SK-N-SH (cell line): Measurements from ENCODE around the gene RBM14. TPM values are rescaled to one million over a fixed set of nuclear protein-coding genes. Genes with fewer than 3 reads are reported as not detected.

Experiments used
- CTCF ChIA-PET: fragments of 300-600, 350-600 bp; formaldehyde crosslinking; extraction: SDS; loops from one replicate; lab custom pipeline; 2021; lab: Yijun Ruan, JAX
- POLR2A ChIA-PET: fragments of 350-600 bp; sonication (Branson Sonifier 250); formaldehyde crosslinking; extraction: SDS; loops from one replicate; lab custom pipeline; 2020; ENCODE audit warnings: antibody characterized with exemption, inconsistent platforms; lab: Yijun Ruan, JAX
- DNase-seq: peaks from one replicate; pipeline ENCODE4 v3.0.0; 2012
- H2AFZ ChIP-seq: fragments of 200-600 bp; sonication (generic); 2 replicates; pipeline ENCODE4 v1.8.1; 2016; ENCODE audit warnings: antibody characterized with exemption, mild to moderate bottlenecking, low read depth
- H3F3A ChIP-seq: fragments of 200-600 bp; sonication (generic); replicated peaks from 2 replicates; pipeline ENCODE3; 2016; ENCODE audit warnings: antibody characterized with exemption, mild to moderate bottlenecking; ENCODE audit not compliant: insufficient read depth
- H3K27ac ChIP-seq, 2 experiments: fragments of 200-500 bp in 1 of 2; fragments of 200-600 bp in 1 of 2; sonication (Bioruptor generic) in 1 of 2; sonication (generic), shearing (Covaris generic) in 1 of 2; 2 replicates each; pipeline versions ENCODE4 v1.5.1 to v1.6.1; 2014 to 2016; ENCODE audit warnings: low read depth in 2 of 2, inconsistent platforms in 1 of 2, low read length in 1 of 2, mild to moderate bottlenecking in 1 of 2, mixed read lengths in 1 of 2
- H3K27me3 ChIP-seq: fragments of 200-600 bp; sonication (generic), shearing (Covaris generic); 2 replicates; pipeline ENCODE4 v1.6.1; 2016; ENCODE audit warnings: mixed run types; ENCODE audit not compliant: insufficient read depth
- H3K36me3 ChIP-seq, 2 experiments: fragments of 200-500 bp in 1 of 2; fragments of 200-600 bp in 1 of 2; sonication (Bioruptor generic) in 1 of 2; sonication (generic) in 1 of 2; replicated peaks in 1 of 2; 2 replicates each; pipeline versions ENCODE3 to v1.5.1; 2014 to 2016; ENCODE audit warnings: low read length in 1 of 2, mild to moderate bottlenecking in 1 of 2; ENCODE audit not compliant: insufficient read depth in 2 of 2, control insufficient read depth in 1 of 2
- H3K4me1 ChIP-seq, 2 experiments: fragments of 200-500 bp in 1 of 2; fragments of 200-600 bp in 1 of 2; sonication (Bioruptor generic) in 1 of 2; sonication (generic), shearing (Covaris generic) in 1 of 2; 2 replicates each; pipeline versions ENCODE4 v1.5.1 to v1.6.1; 2014 to 2016; ENCODE audit warnings: low read depth in 1 of 2, low read length in 1 of 2, mixed run types in 1 of 2; ENCODE audit not compliant: insufficient read depth in 2 of 2, control insufficient read depth in 1 of 2
- H3K4me2 ChIP-seq: fragments of 200-600 bp; sonication (generic), shearing (Covaris generic); 2 replicates; pipeline ENCODE4 v1.6.1; 2017; ENCODE audit warnings: mixed run types
- H3K4me3 ChIP-seq, 2 experiments: fragments of 200-500 bp in 1 of 2; fragments of 200-600 bp in 1 of 2; sonication (Bioruptor generic) in 1 of 2; sonication (generic), shearing (Covaris generic) in 1 of 2; 2 replicates each; pipeline versions ENCODE4 v1.5.1 to v1.8.1; 2014 to 2016; ENCODE audit warnings: low read depth in 2 of 2, inconsistent platforms in 1 of 2, low read length in 1 of 2, mild to moderate bottlenecking in 1 of 2, mixed read lengths in 1 of 2, moderate library complexity in 1 of 2
- H3K79me2 ChIP-seq: fragments of 200-600 bp; sonication (generic); 2 replicates; pipeline ENCODE4 v1.8.1; 2017; ENCODE audit warnings: mild to moderate bottlenecking; ENCODE audit not compliant: insufficient read depth
- H3K9ac ChIP-seq: fragments of 200-600 bp; sonication (generic); 2 replicates; pipeline ENCODE4 v1.6.1; 2017; ENCODE audit warnings: mixed run types
- H3K9me2 ChIP-seq: fragments of 200-600 bp; sonication (generic); 2 replicates; pipeline ENCODE4 v1.6.1; 2017; ENCODE audit warnings: mixed run types
- H3K9me3 ChIP-seq: fragments of 200-600 bp; sonication (generic); 2 replicates; pipeline ENCODE4 v1.6.1; 2017; ENCODE audit warnings: mixed run types, mild to moderate bottlenecking, moderate library complexity
- H4K20me1 ChIP-seq: fragments of 200-600 bp; sonication (generic); 2 replicates; pipeline ENCODE4 v1.6.1; 2017; ENCODE audit warnings: mild to moderate bottlenecking, mixed run types; ENCODE audit not compliant: insufficient read depth
- CHD2 ChIP-seq: fragments of 150-350 bp; IDR thresholded peaks from 2 replicates; pipeline ENCODE4 v1.6.1; 2018; ENCODE audit warnings: low read length; ENCODE audit not compliant: partially characterized antibody
- CTCF ChIP-seq: fragments of 200-600 bp; sonication (generic); IDR thresholded peaks from 2 replicates; pipeline ENCODE4 v1.6.1; 2017; ENCODE audit warnings: antibody characterized with exemption, mild to moderate bottlenecking, moderate library complexity
- EZH2phosphoT487 ChIP-seq: fragments of 200-600 bp; sonication (generic); IDR thresholded peaks from 2 replicates; pipeline ENCODE4 v1.6.1; 2017; ENCODE audit warnings: low read depth, mixed run types, mild to moderate bottlenecking, antibody characterized with exemption, moderate library complexity, borderline replicate concordance
- FOSL2 ChIP-seq: IDR thresholded peaks from 2 replicates; pipeline ENCODE4 v1.4.0; 2012; ENCODE audit warnings: low read depth, mild to moderate bottlenecking, moderate library complexity, borderline replicate concordance
- FOXJ3 ChIP-seq: sonication (generic); formaldehyde crosslinking; IDR thresholded peaks from 2 replicates; pipeline ENCODE4 v1.5.1; 2020; ENCODE audit warnings: mild to moderate bottlenecking, missing genetic modification reagents
- FOXM1 ChIP-seq: IDR thresholded peaks from 2 replicates; pipeline ENCODE4 v1.4.0; 2012; ENCODE audit warnings: low read depth, mild to moderate bottlenecking
- MAX ChIP-seq: IDR thresholded peaks from 2 replicates; pipeline ENCODE4 v1.4.0; 2012; ENCODE audit warnings: low read depth
- MEF2A ChIP-seq: IDR thresholded peaks from 2 replicates; pipeline ENCODE4 v1.4.0; 2012; ENCODE audit warnings: low read depth, borderline replicate concordance
- NFIC ChIP-seq: IDR thresholded peaks from 2 replicates; pipeline ENCODE4 v1.4.0; 2012; ENCODE audit warnings: borderline replicate concordance
- POLR2AphosphoS5 ChIP-seq: IDR thresholded peaks from 2 replicates; pipeline ENCODE4 v1.6.1; 2012; ENCODE audit warnings: low read depth, low read length
- RAD21 ChIP-seq: IDR thresholded peaks from 2 replicates; pipeline ENCODE4 v1.6.1; 2012; ENCODE audit warnings: mild to moderate bottlenecking, low read length
- SIN3A ChIP-seq: IDR thresholded peaks from 2 replicates; pipeline ENCODE4 v1.6.1; 2012; ENCODE audit warnings: low read depth, mild to moderate bottlenecking, low read length, moderate library complexity, borderline replicate concordance
- SMC3 ChIP-seq: IDR thresholded peaks from 2 replicates; pipeline ENCODE4 v1.6.1; 2012; ENCODE audit warnings: low read depth, low read length, improper control_type of control experiment
- TAF1 ChIP-seq: IDR thresholded peaks from 2 replicates; pipeline ENCODE4 v1.6.1; 2012; ENCODE audit warnings: low read depth, mild to moderate bottlenecking, low read length, moderate library complexity, borderline replicate concordance
- TCF12 ChIP-seq: IDR thresholded peaks from 2 replicates; pipeline ENCODE4 v1.4.0; 2012
- ZBTB33 ChIP-seq: IDR thresholded peaks from 2 replicates; pipeline ENCODE4 v1.4.0; 2012; ENCODE audit warnings: low read depth, borderline replicate concordance
- WGBS: methylation state at CpG from one replicate; pipeline ENCODE4 v1.1.6; 2017; ENCODE audit warnings: low lambda C conversion rate; 5-methylcytosine and 5-hydroxymethylcytosine counted together
- polyA plus RNA-seq, 3 experiments: library from polyadenylated mRNA; depleted of rRNA; stranded (reverse); fragments of >200 nt; gene quantifications; 2 replicates each; pipeline ENCODE4 v1.2.3, GENCODE V29; 2012
- TF ChIP-seq, protein P1 (sequence below): fragments of 150-350 bp; IDR thresholded peaks from 2 replicates; pipeline ENCODE4 v1.6.1; 2017; ENCODE audit warnings: antibody characterized with exemption, low read length, low read depth, borderline replicate concordance
- TF ChIP-seq, protein P2 (sequence below): IDR thresholded peaks from 2 replicates; pipeline ENCODE4 v1.6.1; 2012; ENCODE audit warnings: mild to moderate bottlenecking, low read depth, low read length, moderate library complexity

Gene RBM14
- polyA plus RNA-seq, 1 of the 3 experiments (the other 2 are of a cell fraction) = 19.8 TPM

DNA sequence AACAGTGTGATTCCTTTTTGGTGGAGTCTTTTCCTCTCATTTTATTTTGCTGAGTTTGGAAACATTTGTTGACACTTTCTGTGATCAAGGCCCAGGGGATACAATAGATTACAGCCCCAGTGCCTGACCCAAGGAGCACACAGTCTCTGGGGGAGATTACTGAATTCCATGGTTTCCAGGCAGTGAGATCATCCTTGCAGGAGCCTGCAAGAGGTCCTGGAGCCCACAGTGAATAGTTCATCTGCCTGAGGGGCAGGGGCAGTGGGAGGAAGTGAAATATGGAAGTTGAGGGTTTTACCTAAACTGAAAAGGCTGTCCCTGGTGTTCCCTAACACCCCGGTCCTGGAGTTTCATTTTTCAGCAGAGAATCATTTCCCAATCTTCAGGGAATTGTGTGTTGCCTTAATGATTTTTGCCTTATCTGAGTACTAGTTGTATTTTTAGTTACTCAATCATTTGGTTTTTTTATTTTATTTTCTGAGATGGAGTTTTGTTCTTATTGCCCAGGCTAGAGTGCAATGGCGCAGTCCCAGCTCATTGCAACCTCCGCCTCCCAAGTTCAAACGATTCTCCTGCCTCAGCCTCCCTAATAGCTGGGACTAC lies 15.7 kb upstream of the RBM14 start:
- Histone ChIP-seq H3K4me1 (peaks cover 0 to 8% of the 10 kb centered on the region in 2 experiments; a peak in 1 of 4 replicates), H3K9me3 (no peaks in the 10 kb centered on the region), H3K36me3 (peaks cover 5 to 20% of the 10 kb centered on the region in 2 experiments), H3K9ac (no peak overlapping the region), H3K79me2 (no peaks in the 10 kb centered on the region), H4K20me1 (no peaks in the 10 kb centered on the region), H3F3A (peaks cover 7% of the 10 kb centered on the region), H3K4me2 (no peak overlapping the region)
- no peak for DNase-seq
- ChIA-PET CTCF (interaction anchor here (1.4 to 1.5 kb wide), 2 partner anchors 8 to 78 kb away, joined by 3 read pairs; partner anchors contain the start of genes CCDC87 and CCS), POLR2A (no interaction called here)
- 84% methylated on average over 4 of the region's 4 CpGs for WGBS
- TF ChIP-seq MEF2A (no peak), POLR2AphosphoS5 (no peak), SMC3 (no peak), RAD21 (no peak), TAF1 (no peak), NFIC (no peak), TCF12 (no peak), ZBTB33 (no peak), SIN3A (no peak), FOXJ3 (CRISPR knock-in tag) (no peak)
- TF ChIP-seq, protein P1, sequence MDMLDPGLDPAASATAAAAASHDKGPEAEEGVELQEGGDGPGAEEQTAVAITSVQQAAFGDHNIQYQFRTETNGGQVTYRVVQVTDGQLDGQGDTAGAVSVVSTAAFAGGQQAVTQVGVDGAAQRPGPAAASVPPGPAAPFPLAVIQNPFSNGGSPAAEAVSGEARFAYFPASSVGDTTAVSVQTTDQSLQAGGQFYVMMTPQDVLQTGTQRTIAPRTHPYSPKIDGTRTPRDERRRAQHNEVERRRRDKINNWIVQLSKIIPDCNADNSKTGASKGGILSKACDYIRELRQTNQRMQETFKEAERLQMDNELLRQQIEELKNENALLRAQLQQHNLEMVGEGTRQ = no peak
- TF ChIP-seq, all 33 proteins: peak for 0
- H2AFZ ChIP-seq = no peak overlapping the region
- no peaks in the 10 kb centered on the region for H3K27me3 ChIP-seq
- no peak overlapping the region for H3K27ac ChIP-seq
- no peaks in the 10 kb centered on the region for H3K9me2 ChIP-seq
- no peak overlapping the region for H3K4me3 ChIP-seq

GRCh38 chr11:66603072-66603471 lies 13.4 kb upstream of the RBM14 start:
- CTCF ChIA-PET = interaction anchor here (1.2 kb wide), 1 partner anchor 24 kb away, joined by 3 read pairs; no protein-coding TSS in a partner anchor
- H3K9ac ChIP-seq = no peak overlapping the region
- H3K9me2 ChIP-seq = no peaks in the 10 kb centered on the region
- H3K9me3 ChIP-seq = no peaks in the 10 kb centered on the region
- H3K4me3 ChIP-seq = no peak overlapping the region
- no peak overlapping the region for H2AFZ ChIP-seq
- peaks cover 5 to 26% of the 10 kb centered on the region in 2 experiments for H3K36me3 ChIP-seq
- no peaks in the 10 kb centered on the region for H3K79me2 ChIP-seq
- peaks cover 7% of the 10 kb centered on the region for H3F3A ChIP-seq
- 90% methylated on average over 6 of the region's 6 CpGs for WGBS
- H3K27me3 ChIP-seq = no peaks in the 10 kb centered on the region
- no peaks in the 10 kb centered on the region for H4K20me1 ChIP-seq
- peaks cover 0 to 8% of the 10 kb centered on the region in 2 experiments; a peak in 1 of 4 replicates for H3K4me1 ChIP-seq
- H3K27ac ChIP-seq = no peak overlapping the region
- H3K4me2 ChIP-seq = no peak overlapping the region
- no peak for DNase-seq
- POLR2A ChIA-PET = no interaction called here
- TF ChIP-seq CTCF = no peak
- no peak for TF ChIP-seq FOSL2
- TF ChIP-seq, protein P2, sequence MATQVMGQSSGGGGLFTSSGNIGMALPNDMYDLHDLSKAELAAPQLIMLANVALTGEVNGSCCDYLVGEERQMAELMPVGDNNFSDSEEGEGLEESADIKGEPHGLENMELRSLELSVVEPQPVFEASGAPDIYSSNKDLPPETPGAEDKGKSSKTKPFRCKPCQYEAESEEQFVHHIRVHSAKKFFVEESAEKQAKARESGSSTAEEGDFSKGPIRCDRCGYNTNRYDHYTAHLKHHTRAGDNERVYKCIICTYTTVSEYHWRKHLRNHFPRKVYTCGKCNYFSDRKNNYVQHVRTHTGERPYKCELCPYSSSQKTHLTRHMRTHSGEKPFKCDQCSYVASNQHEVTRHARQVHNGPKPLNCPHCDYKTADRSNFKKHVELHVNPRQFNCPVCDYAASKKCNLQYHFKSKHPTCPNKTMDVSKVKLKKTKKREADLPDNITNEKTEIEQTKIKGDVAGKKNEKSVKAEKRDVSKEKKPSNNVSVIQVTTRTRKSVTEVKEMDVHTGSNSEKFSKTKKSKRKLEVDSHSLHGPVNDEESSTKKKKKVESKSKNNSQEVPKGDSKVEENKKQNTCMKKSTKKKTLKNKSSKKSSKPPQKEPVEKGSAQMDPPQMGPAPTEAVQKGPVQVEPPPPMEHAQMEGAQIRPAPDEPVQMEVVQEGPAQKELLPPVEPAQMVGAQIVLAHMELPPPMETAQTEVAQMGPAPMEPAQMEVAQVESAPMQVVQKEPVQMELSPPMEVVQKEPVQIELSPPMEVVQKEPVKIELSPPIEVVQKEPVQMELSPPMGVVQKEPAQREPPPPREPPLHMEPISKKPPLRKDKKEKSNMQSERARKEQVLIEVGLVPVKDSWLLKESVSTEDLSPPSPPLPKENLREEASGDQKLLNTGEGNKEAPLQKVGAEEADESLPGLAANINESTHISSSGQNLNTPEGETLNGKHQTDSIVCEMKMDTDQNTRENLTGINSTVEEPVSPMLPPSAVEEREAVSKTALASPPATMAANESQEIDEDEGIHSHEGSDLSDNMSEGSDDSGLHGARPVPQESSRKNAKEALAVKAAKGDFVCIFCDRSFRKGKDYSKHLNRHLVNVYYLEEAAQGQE = no peak
- no peak for TF ChIP-seq FOXM1
- TF ChIP-seq EZH2phosphoT487 = no peak
- TF ChIP-seq TAF1 = no peak
- no peak for TF ChIP-seq CHD2
- no peak for TF ChIP-seq MEF2A
- no peak for TF ChIP-seq MAX
